Testis (tissue), 3 donors: ENCODE data around the gene WASF2. TPM values are rescaled to one million over a fixed set of nuclear protein-coding genes. Genes with fewer than 3 reads are reported as not detected.

Experiments
- DNase-seq: peaks from one replicate; pipeline ENCODE4 v3.0.0-alpha.2; 2019
- H3K27ac ChIP-seq, 2 donors: fragments of 200-600 bp; sonication (generic); one replicate each; pipeline ENCODE4 v1.5.1; 2019
- H3K27me3 ChIP-seq: fragments of 200-600 bp; sonication (generic); one replicate; pipeline ENCODE4 v1.5.1; 2019
- H3K36me3 ChIP-seq: fragments of 200-600 bp; sonication (generic); one replicate; pipeline ENCODE4 v1.5.1; 2017; ENCODE audit warnings: low read depth; ENCODE audit errors: missing control alignments
- H3K4me1 ChIP-seq: fragments of 200-600 bp; sonication (generic); one replicate; pipeline ENCODE4 v1.5.1; 2019
- H3K4me3 ChIP-seq, 2 donors: fragments of 200-600 bp; sonication (generic); one replicate each; pipeline ENCODE4 v1.5.1; 2017 to 2019
- H3K9me3 ChIP-seq: fragments of 200-600 bp; sonication (generic); one replicate; pipeline ENCODE4 v1.5.1; 2017
- CTCF ChIP-seq, 3 experiments: fragments of 450-650 bp in 2 of 3; fragments of 200-600 bp in 1 of 3; sonication (generic) in 1 of 3; IDR thresholded peaks; one replicate each; pipeline ENCODE4 v1.5.1; 2016 to 2019; ENCODE audit warnings: antibody characterized with exemption in 3 of 3, mild to moderate bottlenecking in 2 of 3, moderate library complexity in 1 of 3
- POLR2A ChIP-seq: fragments of 450-650 bp; IDR thresholded peaks from one replicate; pipeline ENCODE4 v1.6.1; 2017; ENCODE audit warnings: antibody characterized with exemption, mild to moderate bottlenecking, moderate library complexity
- WGBS, 2 donors: methylation state at CpG; one replicate each; pipeline ENCODE4 v1.1.5; 2018; 5-methylcytosine and 5-hydroxymethylcytosine counted together
- intact Hi-C: fragments of 100-400 bp; cut with DNase I; formaldehyde crosslinking; loops from one replicate; pipeline ENCODE4 v1.15.1; 2023; ENCODE audit warnings: low total_unique reads
- polyA plus RNA-seq: library from polyadenylated mRNA; stranded (reverse); fragments of 350-450 nt; fragmentation: Illumina TruSeq; extraction: RNeasy Lipid Tissue Mini Kit (QIAGEN cat#74804); gene quantifications from one replicate; pipeline ENCODE4 v1.2.3, GENCODE V29; 2014; ENCODE audit warnings: low read depth, low replicate concordance; ENCODE audit not compliant: insufficient read depth
- total RNA-seq, 2 donors: library from RNA; depleted of rRNA; stranded (reverse); fragments of >200 nt; gene quantifications; one replicate each; pipeline ENCODE4 v1.2.3, GENCODE V29; 2016

The WASF2 gene
- total and polyA plus RNA-seq, 3 donors from 2014 or later = 57.8 to 128 (median 58.0) TPM

DNA sequence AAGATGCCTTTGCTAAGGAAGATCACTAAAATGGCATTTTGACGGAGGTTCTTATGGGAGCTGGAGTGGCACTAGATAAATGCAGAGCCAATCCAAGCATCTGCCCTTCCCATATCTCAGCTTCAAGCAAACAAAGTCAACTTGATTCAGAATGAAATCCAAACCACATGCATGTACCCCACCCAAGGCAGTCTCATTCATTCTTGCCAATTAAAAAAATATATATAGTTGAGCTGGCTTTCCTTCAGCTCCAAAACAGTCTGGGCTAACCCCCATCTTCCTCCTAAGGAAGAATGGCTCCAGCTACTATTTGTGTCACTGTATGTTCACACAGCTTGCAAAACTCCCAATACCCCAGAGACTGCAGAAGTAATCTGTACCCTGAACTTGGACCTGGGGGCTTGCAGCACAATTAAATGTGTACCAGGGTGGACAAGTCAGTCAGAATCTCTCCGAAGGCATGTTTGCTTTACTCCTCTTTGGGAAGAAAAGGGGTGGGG, 62.1 kb downstream of the WASF2 start:
- DNase-seq = no peak
- intact Hi-C loops = no loop called here
- Histone ChIP-seq H3K27ac (peak overlapping the region; percentile 77 to 80), H3K4me1 (peaks cover 56% of the 10 kb centered on the region), H3K9me3 (no peaks in the 10 kb centered on the region), H3K4me3 (no peak overlapping the region), H3K27me3 (no peaks in the 10 kb centered on the region), H3K36me3 (no peaks in the 10 kb centered on the region)
- no peak for TF ChIP-seq CTCF (IDR thresholded peaks at IDR 0.05)
- no peak for TF ChIP-seq POLR2A
- 48 to 51% methylated on average over 2 of the region's 2 CpGs for WGBS, 2 donors

DNA sequence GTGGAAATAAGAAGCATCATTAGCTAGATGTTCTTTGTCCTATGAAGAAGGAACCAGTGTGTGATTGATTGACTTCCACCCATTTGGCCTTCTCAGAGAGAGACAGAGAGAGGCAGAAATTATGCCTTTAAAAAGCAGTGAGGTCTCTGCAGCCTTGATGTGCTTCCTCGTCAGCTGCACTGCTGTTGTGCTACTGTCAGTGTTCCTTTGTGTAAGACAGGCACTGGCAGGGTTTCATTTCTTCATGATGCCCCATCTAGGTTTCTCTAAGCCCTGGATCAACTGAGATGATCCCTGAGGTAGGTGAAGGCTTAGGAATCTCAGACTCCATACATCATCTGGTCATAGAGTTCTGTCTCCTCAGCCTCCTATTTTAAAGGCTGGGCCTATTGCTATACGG, 62.6 kb downstream of the WASF2 start:
- WGBS, 2 donors = 40 to 68% methylated on average over 2 of the region's 2 CpGs
- intact Hi-C loops = no loop called here
- no peak for DNase-seq
- peaks cover 56% of the 10 kb centered on the region for H3K4me1 ChIP-seq
- no peak overlapping the region for H3K4me3 ChIP-seq
- no peaks in the 10 kb centered on the region for H3K36me3 ChIP-seq
- no peaks in the 10 kb centered on the region for H3K27me3 ChIP-seq
- TF ChIP-seq CTCF (IDR thresholded peaks at IDR 0.05) = no peak
- no peak for TF ChIP-seq POLR2A
- no peaks in the 10 kb centered on the region for H3K9me3 ChIP-seq
- peak overlapping the region in 1 of 2 donors; percentile 80 for H3K27ac ChIP-seq

- no peaks in the 10 kb centered on the region for H3K27me3 ChIP-seq
- 58 to 76% methylated on average over 4 of the region's 4 CpGs for WGBS, 2 donors
- intact Hi-C loops = no loop called here
- no peaks in the 10 kb centered on the region for H3K9me3 ChIP-seq
- no peak overlapping the region for H3K27ac ChIP-seq
- no peak overlapping the region for H3K4me3 ChIP-seq
- DNase-seq = no peak
- TF ChIP-seq POLR2A (no peak), CTCF (IDR thresholded peaks at IDR 0.05) (no peak)
- H3K4me1 ChIP-seq = peaks cover 27% of the 10 kb centered on the region
- no peaks in the 10 kb centered on the region for H3K36me3 ChIP-seq
Observed at GRCh38 chr1:27423709-27424108, 66.3 kb downstream of the WASF2 start.

GRCh38 chr1:27418326-27419185, 71.4 kb downstream of the WASF2 start:
- Histone ChIP-seq H3K27me3 (no peaks in the 10 kb centered on the region), H3K4me1 (peaks cover 22% of the 10 kb centered on the region), H3K36me3 (no peaks in the 10 kb centered on the region), H3K9me3 (no peaks in the 10 kb centered on the region), H3K27ac (peak overlapping the region in 1 of 2 donors; percentile 78), H3K4me3 (no peak overlapping the region)
- TF ChIP-seq CTCF (IDR thresholded peaks at IDR 0.05) (no peak), POLR2A (no peak)
- 47 to 53% methylated on average over 14 of the region's 14 CpGs for WGBS, 2 donors
- DNase-seq = peak; percentile 70
- intact Hi-C loops = loop anchor here (10.0 kb wide), 1 partner anchor 86 kb away; no protein-coding TSS in a partner anchor
